Muscle of arm (tissue), 12 donors: ENCODE data around the gene PDS5B. TPM values are rescaled to one million over a fixed set of nuclear protein-coding genes. Genes with fewer than 3 reads are reported as not detected.
"Not testable (repeated sequence)": the region's sequence is repeated elsewhere in the genome, so short reads cannot be mapped to it uniquely, and the experiment has no call there.

Source experiments
- DNase-seq: peaks from one replicate; pipeline ENCODE4 v3.0.0-alpha.2; 2013
- polyA plus RNA-seq, 12 donors: library from polyadenylated mRNA; unstranded; fragments of 120-200 nt; gene quantifications; one replicate each; pipeline ENCODE4 v1.2.1, GENCODE V29; 2013; ENCODE audit not compliant: insufficient read length in 12 of 12

Gene PDS5B
- polyA plus RNA-seq, 12 donors, result 32.8 to 96.6 (median 43.0) TPM; not detected in 1

DNA sequence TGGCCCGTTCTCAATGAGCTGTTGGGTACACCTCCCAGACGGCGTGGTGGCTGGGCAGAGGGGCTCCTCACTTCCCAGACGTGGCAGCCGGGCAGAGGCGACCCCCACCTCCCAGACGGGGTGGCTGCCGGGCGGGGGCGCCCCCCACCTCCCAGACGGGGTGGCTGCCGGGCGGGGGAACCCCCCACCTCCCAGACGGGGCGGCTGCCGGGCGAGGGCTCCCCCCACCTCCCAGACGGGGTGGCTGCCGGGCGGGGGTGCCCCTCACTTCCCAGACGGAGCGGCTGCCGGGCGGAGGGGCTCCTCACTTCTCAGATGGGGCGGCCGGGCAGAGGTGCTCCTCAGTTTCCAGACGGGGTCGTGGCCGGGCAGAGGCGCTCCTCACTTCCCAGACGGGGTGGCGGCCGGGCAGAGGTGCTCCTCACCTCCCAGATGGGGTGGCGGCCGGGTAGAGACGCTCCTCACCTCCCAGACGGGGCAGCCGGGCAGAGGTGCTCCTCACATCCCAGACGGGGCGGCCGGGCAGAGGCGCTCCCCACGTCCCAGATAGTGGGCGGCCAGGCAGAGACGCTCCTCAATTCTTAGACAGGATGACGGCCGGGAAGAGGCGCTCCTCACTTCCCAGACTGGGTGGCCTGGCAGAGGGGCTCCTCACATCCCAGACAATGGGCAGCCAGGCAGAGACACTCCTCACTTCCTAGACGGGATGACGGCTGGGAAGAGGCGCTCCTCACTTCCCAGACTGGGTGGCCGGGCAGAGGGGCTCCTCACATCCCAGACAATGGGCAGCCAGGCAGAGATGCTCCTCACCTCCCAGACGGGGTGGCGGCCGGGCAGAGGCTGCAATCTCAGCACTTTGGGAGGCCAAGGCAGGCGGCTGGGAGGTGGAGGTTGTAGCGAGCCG, 135.1 kb downstream of the PDS5B start:
- DNase-seq, result not testable (repeated sequence)

DNA sequence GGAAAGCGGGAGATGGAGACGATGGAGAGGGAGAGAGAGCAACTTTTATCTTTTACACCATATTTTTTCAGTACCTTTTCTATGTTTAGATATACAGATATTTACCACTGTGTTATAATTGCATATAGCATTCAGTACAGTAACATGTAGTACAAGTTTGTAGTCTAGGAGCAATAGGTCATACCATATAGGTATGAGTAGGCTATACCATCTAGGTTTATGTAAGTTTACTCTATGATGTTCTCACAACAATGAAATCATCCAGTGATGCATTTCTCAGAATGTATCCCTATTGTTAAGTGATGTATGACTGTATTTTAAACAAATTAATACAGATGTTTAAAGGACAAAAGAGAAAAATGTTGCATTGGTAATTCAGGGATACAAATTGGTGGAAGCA, 136.1 kb downstream of the PDS5B start:
- no peak for DNase-seq

- no peak for DNase-seq
Measured at GRCh38 chr13:32723987-32724386, 137.7 kb downstream of the PDS5B start.

GRCh38 chr13:32726374-32727037, 140.3 kb downstream of the PDS5B start:
- DNase-seq, result no peak

DNA sequence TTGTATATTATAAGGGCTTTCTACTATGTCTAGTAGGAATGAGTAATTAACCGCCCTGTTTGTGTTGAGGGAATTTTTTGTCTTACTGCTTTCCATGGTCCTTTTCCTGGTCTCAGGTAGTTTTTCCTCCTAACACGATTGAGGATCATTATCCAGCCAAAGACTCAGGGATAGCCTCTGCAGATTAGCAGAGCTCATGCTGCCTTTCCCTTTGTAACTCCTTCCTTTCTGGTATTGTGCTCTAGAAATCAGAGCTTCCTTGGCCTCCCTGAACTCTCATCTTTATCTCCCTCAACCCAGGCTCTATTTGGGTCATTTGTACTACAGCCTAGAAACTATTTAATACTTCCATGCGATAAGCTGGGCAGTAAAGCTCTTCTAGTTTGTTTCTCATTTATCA, 142.1 kb downstream of the PDS5B start:
- DNase-seq, result no peak

DNA sequence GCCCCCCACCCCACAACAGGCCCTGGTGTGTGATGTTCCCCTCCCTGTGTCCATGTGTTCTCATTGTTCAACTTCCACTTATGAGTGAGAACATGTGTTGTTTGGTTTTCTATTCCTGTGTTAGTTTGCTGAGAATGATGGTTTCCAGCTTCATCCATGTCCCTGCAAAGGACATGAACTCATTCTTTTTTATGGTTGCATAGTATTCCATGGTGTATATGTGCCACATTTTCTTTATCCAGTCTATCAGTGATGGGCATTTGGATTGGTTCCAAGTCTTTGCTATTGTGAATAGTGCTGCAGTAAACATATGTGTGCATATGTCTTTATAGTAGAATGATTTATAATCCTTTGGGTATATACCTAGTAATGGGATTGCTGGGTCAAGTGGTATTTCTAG, 142.8 kb downstream of the PDS5B start:
- DNase-seq, result not testable (repeated sequence)

DNA sequence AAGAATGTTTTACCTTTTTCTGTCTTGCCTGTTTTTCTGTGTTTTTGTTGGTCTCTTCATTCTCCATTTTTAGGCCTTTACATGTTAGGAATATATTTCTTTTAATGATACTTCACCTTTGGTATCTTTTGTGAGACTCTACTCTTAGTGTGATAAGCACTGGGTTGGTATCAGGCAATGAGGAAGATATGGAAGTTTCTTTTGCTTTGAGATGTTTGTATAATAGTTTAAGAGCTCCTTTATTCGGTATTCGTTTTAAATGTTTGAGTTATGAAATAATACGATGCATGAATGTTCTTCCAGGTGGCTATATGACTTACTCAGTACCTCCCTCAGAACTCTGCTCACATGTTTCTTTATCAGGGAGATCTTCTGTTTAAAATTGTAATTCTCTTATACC, 144.8 kb downstream of the PDS5B start:
- DNase-seq, result no peak

- DNase-seq, result no peak
Measured at GRCh38 chr13:32731576-32731975, 145.3 kb downstream of the PDS5B start.

DNA sequence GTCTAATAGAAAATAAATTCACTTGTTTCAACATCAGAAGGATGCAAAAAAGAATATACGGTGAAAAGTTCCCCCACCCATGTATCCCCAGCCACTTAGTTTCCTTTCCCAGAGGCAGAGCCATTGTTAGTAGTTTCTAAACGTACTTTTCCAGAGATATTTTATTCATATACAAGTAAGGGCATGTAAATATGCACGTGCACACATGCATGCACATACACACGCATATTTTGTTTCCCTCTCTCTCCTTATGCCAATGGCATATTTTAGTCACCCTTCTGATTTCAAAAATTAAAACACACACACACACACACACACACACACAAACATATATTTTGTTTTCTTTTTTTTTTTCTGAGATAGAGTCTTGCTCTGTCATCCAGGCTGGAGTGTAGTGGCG, 147.4 kb downstream of the PDS5B start:
- no peak for DNase-seq

- DNase-seq, result no peak
Measured at GRCh38 chr13:32734511-32734910, 148.3 kb downstream of the PDS5B start.

- no peak for DNase-seq
Measured at GRCh38 chr13:32735859-32736258, 149.6 kb downstream of the PDS5B start.

DNA sequence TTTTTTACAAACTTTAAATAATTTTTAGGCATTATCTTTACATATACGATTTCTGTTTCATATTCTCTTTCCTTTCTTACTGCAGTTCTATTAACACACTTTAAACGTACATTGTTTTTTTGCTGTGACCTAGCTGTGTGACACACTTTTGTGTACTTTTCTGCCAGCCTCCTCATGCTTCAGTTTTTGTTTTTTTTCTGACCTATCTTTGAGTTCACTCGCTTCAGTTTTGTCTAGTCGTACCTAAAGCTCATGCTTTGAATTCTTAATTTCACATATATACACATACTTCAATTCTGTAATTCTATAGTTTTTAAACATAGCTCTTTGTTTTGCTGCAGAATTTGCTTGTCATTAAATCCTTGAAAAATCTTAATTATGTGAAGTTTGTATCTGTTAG, 150.4 kb downstream of the PDS5B start:
- no peak for DNase-seq

DNA sequence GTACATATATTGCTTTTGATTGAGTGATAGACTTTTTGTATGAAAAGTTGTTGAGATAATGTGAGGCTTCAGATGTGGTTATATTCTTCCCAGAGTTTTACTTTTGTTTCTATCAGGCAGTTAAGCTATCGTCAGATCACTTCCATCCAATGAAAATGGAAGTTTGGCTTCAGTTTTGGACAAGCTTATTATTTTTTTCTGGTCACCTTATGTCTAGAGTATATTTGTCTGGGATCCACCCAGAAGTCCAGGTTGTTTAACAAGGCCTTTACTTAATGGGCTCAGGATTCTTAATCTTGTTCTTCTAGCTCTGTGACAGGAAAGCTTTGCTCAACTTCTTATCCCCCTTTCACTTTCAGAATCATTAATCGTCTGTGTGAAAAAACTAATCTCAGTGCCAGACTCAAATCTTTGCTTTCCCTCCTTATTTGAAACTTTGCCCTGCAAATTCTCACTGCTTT, 150.9 kb downstream of the PDS5B start:
- no peak for DNase-seq

GRCh38 chr13:32737679-32738078, 151.4 kb downstream of the PDS5B start:
- DNase-seq, result no peak

- DNase-seq, result no peak
Measured at GRCh38 chr13:32745509-32745908, 159.3 kb downstream of the PDS5B start.

- DNase-seq, result no peak
Measured at GRCh38 chr13:32746474-32746873, 160.2 kb downstream of the PDS5B start.

- no peak for DNase-seq
Measured at GRCh38 chr13:32748305-32748704, 162.1 kb downstream of the PDS5B start.

DNA sequence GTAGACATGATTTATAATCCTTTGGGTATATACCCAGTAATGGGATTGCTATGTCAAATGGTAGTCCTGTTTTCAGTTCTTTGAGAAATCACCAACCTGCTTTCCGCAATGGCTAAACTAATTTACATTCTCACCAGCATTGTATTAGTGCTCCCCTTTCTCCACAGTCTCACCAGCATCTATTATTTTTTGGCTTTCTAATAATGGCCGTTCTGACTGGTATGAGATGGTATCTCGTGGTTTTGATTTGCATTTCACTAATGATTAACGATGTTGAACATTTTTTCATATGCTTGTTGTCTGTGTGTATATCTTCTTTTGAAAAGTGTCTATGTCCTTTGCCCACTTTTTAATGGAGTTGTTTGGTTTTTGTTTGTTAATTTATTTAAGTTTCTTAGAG, 165.1 kb downstream of the PDS5B start:
- DNase-seq, result no peak

GRCh38 chr13:32752311-32752710, 166.1 kb downstream of the PDS5B start:
- DNase-seq, result no peak

DNA sequence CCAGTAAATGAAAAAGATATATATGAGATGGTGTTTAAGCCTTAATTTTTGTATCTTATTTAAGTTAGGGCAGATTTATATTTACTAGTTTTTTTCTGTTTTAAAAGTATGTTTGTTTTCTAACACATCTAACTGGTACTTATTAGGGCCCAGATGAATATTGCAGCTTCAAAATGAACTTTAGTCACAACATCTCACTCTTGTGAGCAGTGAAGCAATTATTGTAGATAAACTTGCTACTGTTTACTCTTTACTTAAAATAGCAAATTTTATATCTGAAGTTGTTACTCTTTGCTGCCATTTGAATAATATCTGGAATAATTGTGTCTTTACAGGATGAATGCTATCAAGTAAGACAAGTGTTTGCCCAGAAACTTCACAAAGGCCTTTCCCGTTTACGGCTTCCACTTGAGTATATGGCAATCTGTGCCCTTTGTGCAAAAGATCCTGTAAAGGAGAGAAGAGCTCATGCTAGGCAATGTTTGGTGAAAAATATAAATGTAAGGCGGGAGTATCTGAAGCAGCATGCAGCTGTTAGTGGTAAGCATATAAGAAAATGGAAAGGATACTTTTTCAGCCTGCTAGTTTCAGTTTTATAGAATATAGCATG, 166.8 kb downstream of the PDS5B start:
- DNase-seq, result no peak

GRCh38 chr13:32754179-32754578, 167.9 kb downstream of the PDS5B start:
- no peak for DNase-seq

DNA sequence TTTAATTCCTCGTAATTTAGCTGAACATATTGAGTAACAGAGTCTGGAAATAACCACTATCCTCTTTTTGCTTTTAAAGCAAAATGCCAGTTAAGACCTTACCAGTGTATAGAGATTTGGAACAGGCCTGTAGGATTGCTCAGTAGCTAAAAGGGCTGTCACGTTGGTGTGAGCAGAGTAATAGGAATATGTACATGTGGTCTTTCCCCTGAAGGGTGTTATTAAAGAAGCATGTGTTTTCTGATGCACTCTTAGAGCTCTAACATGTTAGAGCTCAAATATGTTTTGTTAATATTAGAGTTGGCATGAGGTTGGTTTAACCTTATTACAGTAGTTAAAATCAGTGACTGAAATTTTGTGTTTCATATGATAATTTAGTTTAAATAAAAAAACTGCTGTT, 172.9 kb downstream of the PDS5B start:
- DNase-seq, result no peak

GRCh38 chr13:32761472-32761871, 175.2 kb downstream of the PDS5B start:
- no peak for DNase-seq
